ENCODE measurements around the gene INF2.

The INF2 gene

GRCh38 chr14:104694475-104694950, 5.1 kb downstream of the INF2 start:
- TF ChIP-seq CTCF (IDR thresholded peaks at IDR 0.05) (no peak), ZFX (IDR thresholded peaks at IDR 0.05; ENCODE audit: borderline replicate concordance) (no peak)
- H3K27ac ChIP-seq: no peak overlapping the region

GRCh38 chr14:104694991-104695659, 5.7 kb downstream of the INF2 start:
- TF ChIP-seq CTCF (IDR thresholded peaks at IDR 0.05): no peak
- no peak for TF ChIP-seq ZFX (IDR thresholded peaks at IDR 0.05; ENCODE audit: borderline replicate concordance)
- H3K27ac ChIP-seq: no peak overlapping the region

- H3K27ac ChIP-seq: no peak overlapping the region
- TF ChIP-seq CTCF (IDR thresholded peaks at IDR 0.05) (no peak), ZFX (IDR thresholded peaks at IDR 0.05; ENCODE audit: borderline replicate concordance) (no peak)
Measured at GRCh38 chr14:104695660-104696000, 6.2 kb downstream of the INF2 start.

- TF ChIP-seq ZFX (IDR thresholded peaks at IDR 0.05; ENCODE audit: borderline replicate concordance) (no peak), CTCF (IDR thresholded peaks at IDR 0.05) (no peak)
- H3K27ac ChIP-seq: no peak overlapping the region
Measured at GRCh38 chr14:104696671-104697316, 7.4 kb downstream of the INF2 start.

- no peak overlapping the region for H3K27ac ChIP-seq
Measured at GRCh38 chr14:104697317-104697703, 7.9 kb downstream of the INF2 start.

GRCh38 chr14:104697892-104698583, 8.6 kb downstream of the INF2 start:
- TF ChIP-seq ZFX (IDR thresholded peaks at IDR 0.05; ENCODE audit: borderline replicate concordance): no peak
- no peak for TF ChIP-seq CTCF (IDR thresholded peaks at IDR 0.05)
- no peak overlapping the region for H3K27ac ChIP-seq

More at GRCh38 chr14:104697317-104697703, 7.9 kb downstream of the INF2 start:
- TF ChIP-seq CTCF (IDR thresholded peaks at IDR 0.05) (no peak), ZFX (IDR thresholded peaks at IDR 0.05; ENCODE audit: borderline replicate concordance) (no peak)
